Anterior cingulate cortex (tissue), 58 donors: Measurements from ENCODE around the gene WTAP.
"Not testable (repeated sequence)": the region's sequence is repeated elsewhere in the genome, so short reads cannot be mapped to it uniquely, and the experiment has no call there.

Source experiments
- DNase-seq, 58 donors: peaks; one replicate each; lab custom pipeline; 2025; lab: John Stamatoyannopoulos, UW

WTAP gene

DNA sequence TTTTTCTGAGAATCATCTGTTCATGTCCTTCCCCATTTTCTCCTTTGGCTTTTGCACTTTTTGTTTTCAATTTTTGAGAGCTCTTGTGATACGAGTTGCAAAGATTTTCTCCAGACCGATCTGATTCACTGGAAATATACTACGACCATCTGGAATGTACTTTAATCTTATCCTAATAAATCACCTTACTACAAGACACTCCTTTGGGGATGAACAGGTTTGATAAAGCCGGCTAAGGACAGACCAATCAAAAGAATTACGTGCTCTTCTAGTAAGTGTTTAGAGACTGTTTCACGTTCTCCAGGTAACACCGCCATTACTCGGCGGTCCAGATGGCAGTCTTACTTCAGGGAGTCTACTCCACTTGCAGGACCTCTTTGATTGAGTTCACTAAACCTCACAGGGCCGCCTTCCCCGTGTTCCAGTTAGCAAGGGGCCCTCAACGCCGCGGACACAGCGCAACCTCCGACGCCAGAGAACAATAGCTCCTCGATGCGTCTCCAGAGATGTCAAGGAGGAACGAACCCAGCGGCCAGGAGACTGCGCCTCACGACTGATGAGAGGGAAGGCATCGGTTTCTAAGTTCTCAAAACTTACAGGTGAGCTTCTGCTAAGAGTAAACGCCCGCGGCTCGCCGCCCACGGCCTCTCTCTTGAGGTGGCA lies 920 bp upstream of the WTAP start:
- peak in 9 of 58 donors; percentile 56 to 81 (median 63) for DNase-seq

DNA sequence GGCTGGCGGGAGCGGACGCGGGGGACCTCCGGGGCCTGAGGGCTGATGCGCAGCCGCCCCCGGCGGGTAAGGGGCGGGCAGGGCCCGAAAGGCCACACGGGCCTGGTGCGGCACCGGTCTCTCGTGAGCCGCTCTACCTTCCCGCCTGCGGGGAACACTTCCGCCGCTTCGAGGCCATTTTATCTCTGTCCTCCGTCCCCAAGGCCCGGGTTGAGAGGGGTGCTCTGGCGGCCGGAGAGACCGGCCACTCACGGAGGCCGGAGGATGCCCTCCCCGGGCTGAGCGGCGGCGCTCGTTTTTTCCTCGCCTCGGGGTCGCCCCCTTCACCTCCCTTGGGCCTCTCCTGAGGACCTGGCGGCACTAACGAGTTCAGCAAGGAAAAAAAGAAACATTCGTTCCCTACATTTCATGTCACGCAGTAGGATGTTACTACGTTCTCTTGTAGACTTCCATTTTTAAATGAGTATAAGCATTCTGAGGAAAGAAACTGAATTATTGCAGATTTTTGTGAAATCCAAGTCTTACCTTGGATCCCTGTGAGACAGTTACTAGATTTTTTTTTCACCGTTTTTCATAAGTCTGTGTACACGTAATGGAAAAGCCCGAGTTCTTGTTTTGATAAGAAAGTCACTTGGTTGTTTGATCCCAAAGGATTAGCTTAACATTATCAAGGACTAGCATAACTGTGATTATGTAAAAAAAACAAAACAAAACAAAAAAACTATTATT lies 575 bp downstream of the WTAP start:
- DNase-seq = peak in 15 of 58 donors; percentile 29 to 77 (median 59)

DNA sequence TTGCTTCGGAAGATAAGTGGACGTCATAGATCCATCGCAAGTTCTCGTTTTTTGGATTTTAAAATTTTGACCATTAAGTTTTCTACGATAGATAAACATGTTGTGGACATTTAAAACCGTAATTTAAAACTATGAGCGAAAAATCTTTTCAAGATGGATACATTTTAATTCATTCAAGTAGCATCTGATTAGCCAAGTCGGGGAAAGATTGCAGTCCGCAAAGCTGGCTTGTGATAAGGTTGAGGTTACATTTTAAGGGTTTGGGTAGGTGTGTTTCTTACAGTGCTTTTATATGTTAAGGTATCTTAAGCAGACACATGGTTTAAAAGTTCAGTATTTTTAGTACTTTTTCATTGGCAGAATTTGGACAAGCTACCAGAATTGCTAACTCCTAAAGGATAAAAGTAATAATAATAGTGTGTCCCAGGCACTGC lies 1.2 kb downstream of the WTAP start:
- DNase-seq = no peak

- DNase-seq = no peak
Measured at GRCh38 chr6:159729598-159730331, 2.5 kb downstream of the WTAP start.

DNA sequence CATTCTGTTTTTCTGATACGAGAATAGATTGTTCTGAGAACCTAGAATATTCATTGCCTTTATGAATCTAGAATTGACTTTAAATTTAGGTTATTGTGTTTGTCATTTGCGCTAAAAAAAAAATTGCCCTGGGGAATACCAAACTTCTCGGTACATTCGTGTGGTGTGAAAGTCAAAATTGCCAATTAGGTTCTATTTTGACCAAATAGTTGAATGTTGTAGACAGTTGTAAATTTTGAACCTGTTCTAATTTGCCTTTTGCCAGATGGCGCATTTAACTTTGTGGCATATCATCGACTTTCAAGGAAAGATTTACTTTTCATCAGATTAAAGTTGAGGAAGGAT lies 3.0 kb downstream of the WTAP start:
- no peak for DNase-seq

- not testable (repeated sequence) for DNase-seq
Measured at GRCh38 chr6:159732550-159732949, 5.2 kb downstream of the WTAP start.

- DNase-seq = not testable (repeated sequence)
Measured at GRCh38 chr6:159733395-159733794, 6.1 kb downstream of the WTAP start.

DNA sequence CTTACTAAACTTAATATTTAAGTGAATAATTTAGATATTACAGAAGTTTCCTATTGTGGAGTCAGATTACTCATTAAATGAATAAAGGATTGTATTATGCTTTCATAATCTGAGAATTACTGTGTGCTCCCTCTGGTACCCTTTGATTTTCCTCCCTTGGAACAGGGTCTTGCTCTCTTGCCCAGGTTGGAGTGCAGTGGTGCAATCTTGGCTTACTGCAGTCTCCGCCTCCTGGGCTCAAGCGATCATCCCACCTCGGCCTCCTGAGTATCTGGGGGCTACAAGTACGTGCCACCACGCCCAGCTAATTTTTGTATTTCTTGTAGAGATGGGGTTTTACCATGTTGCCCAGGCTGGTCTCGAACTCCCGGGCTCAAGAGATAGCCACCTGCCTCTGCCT lies 9.6 kb downstream of the WTAP start:
- no peak for DNase-seq

- no peak for DNase-seq
Measured at GRCh38 chr6:159739341-159739740, 12.0 kb downstream of the WTAP start.

DNA sequence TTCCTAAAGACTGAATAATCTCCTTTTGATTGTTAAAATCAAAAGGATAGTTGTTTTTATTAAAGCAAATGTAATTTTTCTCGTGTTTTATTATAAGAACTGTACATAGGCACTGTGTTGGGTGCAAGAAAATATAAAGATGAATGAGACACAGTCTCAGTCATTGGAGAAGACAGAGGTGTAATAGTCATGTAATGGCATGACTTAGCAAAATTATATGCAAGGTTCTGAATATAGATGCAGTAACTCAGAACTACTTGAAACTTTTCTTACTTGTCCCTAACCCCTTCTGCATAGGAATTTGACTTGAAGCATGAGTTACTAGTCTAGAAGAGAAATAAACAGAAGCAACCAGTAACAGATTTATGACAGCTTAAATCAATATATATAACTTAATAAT lies 14.9 kb downstream of the WTAP start:
- DNase-seq = no peak

DNA sequence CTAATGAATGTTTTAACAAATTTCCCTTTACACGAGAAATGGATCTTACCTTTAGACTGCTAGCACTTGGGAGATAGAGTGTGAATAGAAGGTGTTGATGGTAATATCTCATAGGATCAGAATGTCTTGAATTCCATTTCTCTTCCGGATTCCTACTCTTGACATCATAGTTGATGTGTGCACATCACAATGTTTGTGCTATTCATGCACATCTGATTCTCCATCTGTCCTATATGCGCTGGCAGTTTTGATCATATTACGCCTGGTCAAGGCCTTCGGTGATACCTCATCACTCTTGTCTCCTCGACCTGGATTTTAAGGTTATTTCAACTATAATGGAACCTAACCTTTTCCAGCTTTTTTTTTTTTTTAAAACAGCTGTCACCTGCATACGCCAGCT lies 17.8 kb downstream of the WTAP start:
- DNase-seq = no peak

- no peak for DNase-seq
Measured at GRCh38 chr6:159746759-159747158, 19.5 kb downstream of the WTAP start.

DNA sequence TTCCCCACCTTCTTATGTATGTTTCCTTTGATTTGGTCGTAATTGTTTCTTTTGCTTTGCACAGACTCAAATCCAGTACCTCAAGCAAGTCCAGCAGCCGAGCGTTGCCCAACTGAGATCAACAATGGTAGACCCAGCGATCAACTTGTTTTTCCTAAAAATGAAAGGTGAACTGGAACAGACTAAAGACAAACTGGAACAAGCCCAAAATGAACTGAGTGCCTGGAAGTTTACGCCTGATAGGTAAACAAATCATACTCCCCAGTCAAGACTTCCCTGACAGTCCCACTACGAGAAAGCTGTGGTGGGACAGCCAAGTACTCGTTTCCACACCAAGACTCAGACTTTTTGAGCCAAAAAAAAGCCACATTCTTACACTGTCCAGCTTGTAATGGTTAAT lies 20.8 kb downstream of the WTAP start:
- not testable (repeated sequence) for DNase-seq

GRCh38 chr6:159751448-159751847 lies 24.1 kb downstream of the WTAP start:
- DNase-seq = no peak

DNA sequence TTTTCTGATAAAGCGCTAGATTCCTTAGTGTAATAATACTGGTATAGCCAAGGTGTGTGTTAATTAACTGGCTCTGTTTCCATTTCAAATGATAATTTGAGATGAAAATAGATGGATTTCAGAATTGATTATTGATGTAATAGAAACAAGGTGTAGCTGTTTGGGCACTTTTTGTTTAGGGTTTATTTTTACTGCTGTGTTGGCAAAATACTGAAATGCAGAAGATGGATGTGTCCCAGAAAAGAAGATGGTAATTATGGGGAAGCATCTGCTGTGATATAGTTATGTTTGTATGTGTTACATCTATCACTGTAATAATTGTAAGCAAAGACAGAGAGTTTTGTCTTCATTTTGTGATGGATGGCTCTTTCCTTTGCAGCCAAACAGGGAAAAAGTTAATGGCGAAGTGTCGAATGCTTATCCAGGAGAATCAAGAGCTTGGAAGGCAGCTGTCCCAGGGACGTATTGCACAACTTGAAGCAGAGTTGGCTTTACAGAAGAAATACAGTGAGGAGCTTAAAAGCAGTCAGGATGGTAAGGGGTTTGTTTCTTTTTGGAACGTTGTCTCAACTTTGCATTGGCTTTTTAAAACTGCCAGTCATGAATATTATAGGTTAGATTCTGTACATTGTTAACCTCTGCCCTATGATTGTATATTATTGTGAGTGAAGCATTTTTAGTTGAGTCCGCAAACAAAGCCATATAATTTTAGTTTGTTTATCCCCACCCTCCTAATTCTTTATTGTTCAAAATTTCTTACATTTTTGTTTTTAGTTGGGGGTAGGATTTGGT lies 26.0 kb downstream of the WTAP start:
- DNase-seq = no peak

- DNase-seq = no peak
Measured at GRCh38 chr6:159754401-159754800, 27.1 kb downstream of the WTAP start.

- peak in 17 of 58 donors; percentile 1 to 45 (median 13) for DNase-seq
Measured at GRCh38 chr6:159754959-159755914, 27.9 kb downstream of the WTAP start.

DNA sequence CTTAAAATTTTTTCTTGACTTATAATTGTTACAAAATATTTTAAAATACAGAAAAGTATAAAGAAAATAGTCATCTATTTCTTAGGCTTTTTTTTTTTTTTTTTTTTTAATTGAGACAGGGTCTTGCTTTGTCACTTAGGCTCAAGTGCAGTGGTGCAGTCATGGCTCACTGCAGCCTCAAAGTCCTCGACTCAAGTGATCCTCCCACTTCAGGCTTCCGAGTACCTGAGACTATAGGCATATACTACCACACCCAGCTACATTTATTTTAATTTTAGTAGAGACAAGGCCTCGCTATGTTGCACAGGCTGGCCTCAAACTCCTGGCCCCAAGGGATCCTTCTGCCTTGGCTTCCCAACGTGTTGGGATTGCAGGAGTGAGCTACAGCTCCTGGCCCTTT lies 29.2 kb downstream of the WTAP start:
- DNase-seq = no peak
